Testis (tissue), 2 donors: ENCODE data around the gene SNX13.

Experiments used
- POLR2A ChIP-seq: fragments of 450-650 bp; IDR thresholded peaks from one replicate; pipeline ENCODE4 v1.6.1; 2017; ENCODE audit warnings: antibody characterized with exemption, mild to moderate bottlenecking, moderate library complexity
- TF ChIP-seq, protein P1 (sequence below), 3 experiments: fragments of 450-650 bp in 2 of 3; fragments of 200-600 bp in 1 of 3; sonication (generic) in 1 of 3; IDR thresholded peaks; one replicate each; pipeline ENCODE4 v1.5.1; 2016 to 2019; ENCODE audit warnings: antibody characterized with exemption in 3 of 3, mild to moderate bottlenecking in 2 of 3, moderate library complexity in 1 of 3

DNA sequence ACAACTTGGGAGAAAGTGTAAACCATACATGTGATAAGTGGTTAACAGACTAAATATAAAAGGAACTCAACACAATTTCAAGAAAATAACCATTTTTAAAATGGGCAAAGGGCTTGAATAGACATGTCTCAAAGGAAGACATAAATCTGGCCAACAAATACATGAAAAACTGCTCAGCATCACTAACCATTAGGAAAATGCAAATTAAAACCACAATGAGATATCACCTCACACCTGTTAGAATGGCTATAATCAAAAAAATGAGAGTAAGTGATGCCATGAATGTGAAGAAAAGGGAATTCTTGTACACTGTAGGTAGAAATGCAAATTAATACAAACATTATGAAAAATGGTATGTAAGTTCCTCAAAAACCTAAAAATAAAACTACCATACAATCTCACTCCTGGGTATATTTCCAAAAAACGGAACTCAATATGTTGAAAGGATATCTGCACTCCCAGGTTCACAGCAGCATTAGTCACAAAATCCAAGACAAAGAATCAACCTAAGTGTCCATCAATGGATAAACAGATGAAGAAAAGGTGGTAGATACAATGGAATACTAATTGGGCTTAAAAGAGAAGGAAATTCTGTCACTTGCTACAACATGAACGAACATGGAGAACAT, 5.6 kb downstream of the SNX13 start:
- TF ChIP-seq, protein P1, sequence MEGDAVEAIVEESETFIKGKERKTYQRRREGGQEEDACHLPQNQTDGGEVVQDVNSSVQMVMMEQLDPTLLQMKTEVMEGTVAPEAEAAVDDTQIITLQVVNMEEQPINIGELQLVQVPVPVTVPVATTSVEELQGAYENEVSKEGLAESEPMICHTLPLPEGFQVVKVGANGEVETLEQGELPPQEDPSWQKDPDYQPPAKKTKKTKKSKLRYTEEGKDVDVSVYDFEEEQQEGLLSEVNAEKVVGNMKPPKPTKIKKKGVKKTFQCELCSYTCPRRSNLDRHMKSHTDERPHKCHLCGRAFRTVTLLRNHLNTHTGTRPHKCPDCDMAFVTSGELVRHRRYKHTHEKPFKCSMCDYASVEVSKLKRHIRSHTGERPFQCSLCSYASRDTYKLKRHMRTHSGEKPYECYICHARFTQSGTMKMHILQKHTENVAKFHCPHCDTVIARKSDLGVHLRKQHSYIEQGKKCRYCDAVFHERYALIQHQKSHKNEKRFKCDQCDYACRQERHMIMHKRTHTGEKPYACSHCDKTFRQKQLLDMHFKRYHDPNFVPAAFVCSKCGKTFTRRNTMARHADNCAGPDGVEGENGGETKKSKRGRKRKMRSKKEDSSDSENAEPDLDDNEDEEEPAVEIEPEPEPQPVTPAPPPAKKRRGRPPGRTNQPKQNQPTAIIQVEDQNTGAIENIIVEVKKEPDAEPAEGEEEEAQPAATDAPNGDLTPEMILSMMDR (IDR thresholded peaks at IDR 0.05), result no peak
- TF ChIP-seq POLR2A, result no peak
